Fibroblast of lung (primary cell): Measurements from ENCODE around the gene SCG3. TPM values are rescaled to one million over a fixed set of nuclear protein-coding genes. Genes with fewer than 3 reads are reported as not detected.

Source experiments
- DNase-seq, 2 donors: peaks; one replicate each; pipeline versions ENCODE4 v3.0.0 to v3.0.0-alpha.2; 2010; ENCODE audit warnings: low read depth in 2 of 2
- H2AFZ ChIP-seq: 2 replicates; pipeline ENCODE4 v1.5.1; 2012; ENCODE audit warnings: low read length, control low read depth, inconsistent platforms
- H3K27ac ChIP-seq: 2 replicates; pipeline ENCODE4 v1.5.1; 2011; ENCODE audit warnings: low read length, control low read depth; ENCODE audit not compliant: insufficient read depth
- H3K27me3 ChIP-seq: 2 replicates; pipeline ENCODE4 v1.5.1; 2011; ENCODE audit warnings: mild to moderate bottlenecking, low read length; ENCODE audit not compliant: control insufficient read depth, insufficient read depth
- H3K36me3 ChIP-seq: 2 replicates; pipeline ENCODE4 v1.5.1; 2011; ENCODE audit warnings: low read length; ENCODE audit not compliant: control insufficient read depth, insufficient read depth
- H3K4me1 ChIP-seq: 2 replicates; pipeline ENCODE4 v1.5.1; 2011; ENCODE audit warnings: low read length; ENCODE audit not compliant: control insufficient read depth, insufficient read depth; ENCODE audit errors: extremely low read depth
- H3K4me2 ChIP-seq: 2 replicates; pipeline ENCODE4 v1.5.1; 2011; ENCODE audit warnings: low read length, control low read depth; ENCODE audit not compliant: insufficient read depth; ENCODE audit errors: extremely low read depth
- H3K4me3 ChIP-seq, 4 experiments: fragments of 200-600 bp in 1 of 4; sonication (generic) in 1 of 4; replicated peaks in 1 of 4; 2 replicates each; pipeline ENCODE4 v1.5.1; 2011 to 2016; ENCODE audit warnings: low read length in 4 of 4, low read depth in 3 of 4, mild to moderate bottlenecking in 3 of 4, control low read depth in 2 of 4, inconsistent platforms in 1 of 4, mixed read lengths in 1 of 4; ENCODE audit not compliant: insufficient read depth in 1 of 4; ENCODE audit errors: control extremely low read depth in 1 of 4
- H3K79me2 ChIP-seq: 2 replicates; pipeline ENCODE4 v1.5.1; 2012; ENCODE audit warnings: mild to moderate bottlenecking, low read length, inconsistent platforms; ENCODE audit not compliant: control insufficient read depth, insufficient read depth
- H3K9ac ChIP-seq: 2 replicates; pipeline ENCODE4 v1.5.1; 2011; ENCODE audit warnings: mild to moderate bottlenecking, low read length, control low read depth; ENCODE audit not compliant: insufficient read depth
- H3K9me3 ChIP-seq: 2 replicates; pipeline ENCODE4 v1.5.1; 2012; ENCODE audit warnings: low read depth, low read length; ENCODE audit not compliant: control insufficient read depth, insufficient read depth
- H4K20me1 ChIP-seq: 2 replicates; pipeline ENCODE4 v1.5.1; 2011; ENCODE audit warnings: low read length; ENCODE audit not compliant: control insufficient read depth, insufficient read depth; ENCODE audit errors: extremely low read depth
- CTCF ChIP-seq, 2 donors: IDR thresholded peaks in 1 of 2; conservative IDR thresholded peaks in 1 of 2; 1 replicate in 1 of 2; 2 replicates in 1 of 2; pipeline ENCODE4 v1.5.1; 2011 to 2012; ENCODE audit warnings: low read length in 2 of 2, control low read depth in 1 of 2, inconsistent platforms in 1 of 2, low read depth in 1 of 2, mild to moderate bottlenecking in 1 of 2
- EZH2 ChIP-seq: IDR thresholded peaks from 2 replicates; pipeline ENCODE4 v1.5.1; 2012; ENCODE audit warnings: low read length, control low read depth, mild to moderate bottlenecking; ENCODE audit errors: missing control alignments
- polyA plus RNA-seq, 2 donors: library from polyadenylated mRNA; depleted of rRNA in 1 of 2; stranded (reverse) in 1 of 2; unstranded in 1 of 2; fragments of >200 nt; gene quantifications; 2 replicates each; pipeline ENCODE4 v1.2.1, GENCODE V29; 2011 to 2012; ENCODE audit warnings: missing spikeins in 1 of 2
- total RNA-seq: library from RNA; depleted of rRNA; stranded (reverse); fragments of >200 nt; gene quantifications from 2 replicates; pipeline ENCODE4 v1.2.1, GENCODE V29; 2014

Gene SCG3
- total and polyA plus RNA-seq, 2 donors (not counting 1 experiment from before 2014, with no cell fraction given) = not detected

DNA sequence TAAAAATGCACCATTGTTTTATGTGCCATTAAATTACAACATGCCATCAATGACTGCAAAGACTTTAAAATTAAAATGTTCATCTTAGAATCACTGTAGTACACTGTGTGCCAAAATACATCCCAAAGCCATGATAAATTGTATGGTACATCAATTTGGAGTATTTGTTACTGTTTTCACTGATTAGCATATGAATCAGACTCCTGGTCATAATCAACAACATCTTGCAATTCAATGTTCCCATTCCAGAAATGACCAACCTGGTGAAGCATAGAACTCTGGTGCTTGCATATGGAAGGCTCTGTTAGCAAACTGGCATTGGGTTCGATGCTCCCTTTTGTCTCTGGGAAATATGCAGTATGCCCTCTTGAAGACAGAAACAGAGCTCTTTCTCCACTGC is 33.6 kb downstream of the SCG3 start:
- Histone ChIP-seq H3K79me2 (no peaks in the 10 kb centered on the region), H3K27me3 (no peaks in the 10 kb centered on the region), H2AFZ (no peak overlapping the region), H3K27ac (no peak overlapping the region), H3K4me1 (no peaks in the 10 kb centered on the region), H3K36me3 (no peaks in the 10 kb centered on the region), H4K20me1 (no peaks in the 10 kb centered on the region), H3K4me2 (no peak overlapping the region), H3K4me3 (no peak overlapping the region), H3K9ac (no peak overlapping the region), H3K9me3 (no peaks in the 10 kb centered on the region)
- DNase-seq = no peak
- TF ChIP-seq EZH2 (no peak), CTCF (conservative IDR thresholded peaks at IDR 0.05 in 1 of 2, IDR thresholded peaks at IDR 0.05 in 1 of 2; ENCODE audit: low read depth in 1 of 2, low read length in 2 of 2) (no peak)

GRCh38 chr15:51718219-51718618 is 36.9 kb downstream of the SCG3 start:
- H2AFZ ChIP-seq = no peak overlapping the region
- no peaks in the 10 kb centered on the region for H3K36me3 ChIP-seq
- no peak overlapping the region for H3K4me2 ChIP-seq
- H3K9me3 ChIP-seq = no peaks in the 10 kb centered on the region
- DNase-seq = no peak
- no peak overlapping the region for H3K27ac ChIP-seq
- TF ChIP-seq CTCF (conservative IDR thresholded peaks at IDR 0.05 in 1 of 2, IDR thresholded peaks at IDR 0.05 in 1 of 2; ENCODE audit: low read depth in 1 of 2, low read length in 2 of 2) = no peak
- TF ChIP-seq EZH2 = no peak
- H3K79me2 ChIP-seq = no peaks in the 10 kb centered on the region
- H4K20me1 ChIP-seq = no peaks in the 10 kb centered on the region
- no peak overlapping the region for H3K9ac ChIP-seq
- no peaks in the 10 kb centered on the region for H3K4me1 ChIP-seq
- no peak overlapping the region for H3K4me3 ChIP-seq
- no peaks in the 10 kb centered on the region for H3K27me3 ChIP-seq

GRCh38 chr15:51718746-51719145 is 37.4 kb downstream of the SCG3 start:
- no peak for DNase-seq
- Histone ChIP-seq H3K4me3 (no peak overlapping the region), H4K20me1 (no peaks in the 10 kb centered on the region), H3K9me3 (no peaks in the 10 kb centered on the region), H2AFZ (no peak overlapping the region), H3K36me3 (no peaks in the 10 kb centered on the region), H3K9ac (no peak overlapping the region), H3K4me2 (no peak overlapping the region), H3K27me3 (no peaks in the 10 kb centered on the region), H3K27ac (no peak overlapping the region), H3K4me1 (no peaks in the 10 kb centered on the region), H3K79me2 (no peaks in the 10 kb centered on the region)
- TF ChIP-seq EZH2 (no peak), CTCF (conservative IDR thresholded peaks at IDR 0.05 in 1 of 2, IDR thresholded peaks at IDR 0.05 in 1 of 2; ENCODE audit: low read depth in 1 of 2, low read length in 2 of 2) (no peak)
